Neural progenitor cell (in vitro differentiated cells): ENCODE measurements around the gene ZMYND8.

Experiments used
- CTCF ChIP-seq: fragments of 200-600 bp; sonication (generic); IDR thresholded peaks from 2 replicates; pipeline ENCODE4 v1.5.1; 2017; ENCODE audit warnings: antibody characterized with exemption, mild to moderate bottlenecking
- EZH2 ChIP-seq: fragments of 200-600 bp; sonication (generic); IDR thresholded peaks from 2 replicates; pipeline ENCODE4 v1.6.1; 2017; ENCODE audit warnings: antibody characterized with exemption, mild to moderate bottlenecking, moderate library complexity

- TF ChIP-seq CTCF (no peak), EZH2 (no peak)
Observed at GRCh38 chr20:47212606-47213207, 143.8 kb downstream of the ZMYND8 start.
